Esophagus squamous epithelium (tissue), 5 donors: ENCODE results near the gene FOXL2NB. TPM values are rescaled to one million over a fixed set of nuclear protein-coding genes. Genes with fewer than 3 reads are reported as not detected.

Source experiments
- DNase-seq: peaks from one replicate; lab custom pipeline; 2025; lab: John Stamatoyannopoulos, UW
- H3K27ac ChIP-seq, 4 donors: fragments of 200-600 bp; sonication (generic); one replicate each; pipeline ENCODE4 v1.5.1; 2016 to 2019; ENCODE audit warnings: mild to moderate bottlenecking in 1 of 4
- H3K27me3 ChIP-seq, 4 donors: fragments of 200-600 bp; sonication (generic); 1 replicate in 3 of 4; 2 replicates in 1 of 4; pipeline versions ENCODE4 v1.5.1 to v1.6.0; 2017 to 2021; ENCODE audit warnings: antibody characterized with exemption in 1 of 4
- H3K36me3 ChIP-seq, 3 donors: fragments of 200-600 bp; sonication (generic); one replicate each; pipeline ENCODE4 v1.5.1; 2016 to 2019
- H3K4me1 ChIP-seq, 3 donors: fragments of 200-600 bp; sonication (generic); one replicate each; pipeline ENCODE4 v1.5.1; 2017 to 2019
- H3K4me3 ChIP-seq, 4 donors: fragments of 200-600 bp; sonication (generic); 1 replicate in 3 of 4; 2 replicates in 1 of 4; pipeline ENCODE4 v1.5.1; 2016 to 2019; ENCODE audit warnings: mild to moderate bottlenecking in 2 of 4, moderate library complexity in 1 of 4
- H3K9me3 ChIP-seq, 3 donors: fragments of 200-600 bp; sonication (generic); one replicate each; pipeline ENCODE4 v1.5.1; 2016 to 2019
- POLR2A ChIP-seq, 4 donors: fragments of 450-650 bp; IDR thresholded peaks; one replicate each; pipeline ENCODE4 v1.6.1; 2017; ENCODE audit warnings: antibody characterized with exemption in 4 of 4, mild to moderate bottlenecking in 4 of 4, moderate library complexity in 3 of 4
- WGBS, 2 donors: methylation state at CpG; one replicate each; pipeline ENCODE4 v1.1.5; 2018; 5-methylcytosine and 5-hydroxymethylcytosine counted together
- intact Hi-C: fragments of 100-400 bp; cut with DNase I; formaldehyde crosslinking; loops from one replicate; pipeline ENCODE4 v1.15.0; 2022
- total RNA-seq, 4 donors: library from RNA; depleted of rRNA; stranded (reverse); fragments of >200 nt; gene quantifications; one replicate each; pipeline ENCODE4 v1.1.0, GENCODE V29; 2016
- TF ChIP-seq, protein P1 (sequence below), 6 experiments: fragments of 450-650 bp in 4 of 6; fragments of 200-600 bp in 2 of 6; sonication (generic) in 2 of 6; IDR thresholded peaks; one replicate each; pipeline ENCODE4 v1.5.1; 2016 to 2019; ENCODE audit warnings: antibody characterized with exemption in 6 of 6, mild to moderate bottlenecking in 4 of 6, moderate library complexity in 4 of 6
- donor health status: DM: yes; HTN: yes; CAD: no.

The FOXL2NB gene
- total RNA-seq, 4 donors from 2014 or later, result 0.57 to 1.1 TPM; not detected in 2

DNA sequence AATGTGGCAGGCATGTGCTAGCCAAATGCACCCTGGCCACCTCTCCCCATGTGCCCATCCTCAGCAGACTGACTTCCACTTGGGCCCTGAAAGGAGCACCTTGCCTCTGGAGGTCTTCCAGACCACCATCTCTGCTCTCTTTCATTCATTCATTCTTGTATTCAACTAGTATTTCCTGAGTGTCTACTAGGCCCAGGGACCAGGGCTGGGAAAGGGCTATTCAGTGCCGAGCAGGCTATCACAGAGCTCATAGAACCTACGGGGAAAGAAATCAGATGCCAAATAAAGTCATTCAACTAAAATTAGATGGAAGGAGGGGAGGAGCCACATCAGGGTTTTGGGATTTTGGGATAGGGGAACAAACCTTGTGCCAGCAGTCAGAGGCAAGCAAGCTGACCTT lies 40.2 kb downstream of the FOXL2NB start:
- Histone ChIP-seq H3K9me3 (no peaks in the 10 kb centered on the region), H3K27me3 (no peaks in the 10 kb centered on the region), H3K4me3 (no peak overlapping the region), H3K4me1 (no peaks in the 10 kb centered on the region), H3K27ac (no peak overlapping the region), H3K36me3 (no peaks in the 10 kb centered on the region)
- intact Hi-C loops, result no loop called here
- no peak for DNase-seq
- 83 to 90% methylated on average over 2 of the region's 2 CpGs for WGBS, 2 donors
- TF ChIP-seq POLR2A (IDR thresholded peaks at IDR 0.05), result no peak
- TF ChIP-seq, protein P1, sequence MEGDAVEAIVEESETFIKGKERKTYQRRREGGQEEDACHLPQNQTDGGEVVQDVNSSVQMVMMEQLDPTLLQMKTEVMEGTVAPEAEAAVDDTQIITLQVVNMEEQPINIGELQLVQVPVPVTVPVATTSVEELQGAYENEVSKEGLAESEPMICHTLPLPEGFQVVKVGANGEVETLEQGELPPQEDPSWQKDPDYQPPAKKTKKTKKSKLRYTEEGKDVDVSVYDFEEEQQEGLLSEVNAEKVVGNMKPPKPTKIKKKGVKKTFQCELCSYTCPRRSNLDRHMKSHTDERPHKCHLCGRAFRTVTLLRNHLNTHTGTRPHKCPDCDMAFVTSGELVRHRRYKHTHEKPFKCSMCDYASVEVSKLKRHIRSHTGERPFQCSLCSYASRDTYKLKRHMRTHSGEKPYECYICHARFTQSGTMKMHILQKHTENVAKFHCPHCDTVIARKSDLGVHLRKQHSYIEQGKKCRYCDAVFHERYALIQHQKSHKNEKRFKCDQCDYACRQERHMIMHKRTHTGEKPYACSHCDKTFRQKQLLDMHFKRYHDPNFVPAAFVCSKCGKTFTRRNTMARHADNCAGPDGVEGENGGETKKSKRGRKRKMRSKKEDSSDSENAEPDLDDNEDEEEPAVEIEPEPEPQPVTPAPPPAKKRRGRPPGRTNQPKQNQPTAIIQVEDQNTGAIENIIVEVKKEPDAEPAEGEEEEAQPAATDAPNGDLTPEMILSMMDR (IDR thresholded peaks at IDR 0.05), result no peak

DNA sequence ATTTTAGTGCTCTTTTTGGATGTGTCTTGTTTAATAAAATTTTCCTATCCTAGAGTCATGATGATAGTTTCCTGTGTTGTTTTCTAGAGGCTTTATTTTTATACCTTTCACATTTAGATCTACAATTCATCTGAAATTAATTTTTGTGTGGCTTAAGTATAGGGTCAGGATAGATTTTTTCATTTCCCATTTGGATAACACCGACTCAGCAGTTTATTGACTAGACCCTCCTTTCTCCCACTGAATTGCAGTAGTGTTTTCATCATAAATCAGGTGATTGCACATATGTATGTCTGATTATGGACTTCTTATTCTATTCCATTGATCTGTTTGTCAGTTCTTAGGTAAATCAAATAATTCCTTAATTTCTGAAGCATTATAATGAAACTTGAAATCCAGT lies 48.7 kb downstream of the FOXL2NB start:
- intact Hi-C loops, result no loop called here
- Histone ChIP-seq H3K4me3 (no peak overlapping the region), H3K36me3 (no peaks in the 10 kb centered on the region), H3K9me3 (no peaks in the 10 kb centered on the region), H3K27ac (no peak overlapping the region), H3K27me3 (peaks cover 0 to 6% (median 0%) of the 10 kb centered on the region in 4 donors), H3K4me1 (no peaks in the 10 kb centered on the region)
- 78 to 83% methylated on average over 1 of the region's 1 CpG for WGBS, 2 donors
- TF ChIP-seq POLR2A (IDR thresholded peaks at IDR 0.05), result no peak
- TF ChIP-seq, protein P1 (IDR thresholded peaks at IDR 0.05), result no peak
- no peak for DNase-seq

Other genes with a start within 250 kb of the FOXL2NB start
- gene PIK3CB, start 112.3 kb upstream of the FOXL2NB start, total RNA-seq, result 10 to 100 TPM; 14.7 to 36.2 (median 28.5) TPM
- gene FOXL2, start 80 bp upstream of the FOXL2NB start, total RNA-seq, result under 1 TPM in 1 of 4 donors, not detected in 3; 0.19 TPM
- gene PRR23A, start 59.1 kb downstream of the FOXL2NB start, total RNA-seq, result not detected
- gene PRR23B, start 73.7 kb downstream of the FOXL2NB start, total RNA-seq, result not detected
- gene PRR23C, start 97.7 kb downstream of the FOXL2NB start, total RNA-seq, result not detected